HepG2 (cell line): ENCODE results near the gene KCTD1. TPM values are rescaled to one million over a fixed set of nuclear protein-coding genes. Genes with fewer than 3 reads are reported as not detected.

Experiments used
- ATAC-seq: fragments of 200-7000 bp; cut with Tn5 transposase; 3 replicates; pipeline ENCODE4 v1.9.1; 2020; ENCODE audit warnings: mild to moderate bottlenecking, moderate library complexity
- BruUV-seq: library from RNA; stranded (reverse); fragments of 400-500 nt; replicated peaks from 2 replicates; lab custom pipeline; 2021; lab: Mats Ljungman, UMichigan
- CTCF ChIA-PET: fragments of 300-600 bp; formaldehyde crosslinking; extraction: SDS; loops from one replicate; lab custom pipeline; 2021; ENCODE audit warnings: low total read pairs, inconsistent platforms, low intra/inter-chr PET ratio; lab: Yijun Ruan, JAX
- POLR2A ChIA-PET: fragments of 350-600 bp; sonication (Branson Sonifier 250); formaldehyde crosslinking; loops from one replicate; lab custom pipeline; 2020; ENCODE audit warnings: antibody characterized with exemption, inconsistent platforms; lab: Yijun Ruan, JAX
- DNase-seq: peaks from one replicate; pipeline ENCODE4 v3.0.0-alpha.2; 2015; ENCODE audit warnings: low spot score
- FAIRE-seq: peaks from 3 replicates; lab custom pipeline; 2011; peaks lifted over from hg19 to GRCh38; lab: Jason Lieb, UNC
- H2AFZ ChIP-seq: one replicate; pipeline ENCODE4 v1.6.1; 2011; ENCODE audit warnings: low read length, inconsistent platforms
- H3K27ac ChIP-seq: fragments of 300-600 bp; 3 replicates; pipeline ENCODE4 v1.8.0; 2011; ENCODE audit warnings: mixed run types, mild to moderate bottlenecking, mixed read lengths, low read length, inconsistent platforms; ENCODE audit not compliant: insufficient read depth; ENCODE audit errors: extremely low read length
- H3K27me3 ChIP-seq, 2 experiments: fragments of 200-600 bp in 1 of 2; 2 replicates in 1 of 2; 3 replicates in 1 of 2; pipeline versions ENCODE4 v1.6.0 to v1.8.0; 2011; ENCODE audit warnings: low read length in 2 of 2, mild to moderate bottlenecking in 2 of 2, moderate library complexity in 2 of 2, inconsistent platforms in 1 of 2; ENCODE audit not compliant: insufficient read depth in 2 of 2, control insufficient read depth in 1 of 2
- H3K36me3 ChIP-seq, 2 experiments: fragments of 200-600 bp in 1 of 2; replicated peaks in 1 of 2; 2 replicates in 1 of 2; 3 replicates in 1 of 2; pipeline versions ENCODE4 v1.5.1 to v1.8.0; 2011; ENCODE audit warnings: low read length in 2 of 2, inconsistent platforms in 1 of 2; ENCODE audit not compliant: insufficient read depth in 2 of 2, control insufficient read depth in 1 of 2
- H3K4me1 ChIP-seq: 2 replicates; pipeline ENCODE4 v1.5.1; 2012; ENCODE audit warnings: low read length, inconsistent platforms; ENCODE audit not compliant: insufficient read depth
- H3K4me2 ChIP-seq: 2 replicates; pipeline ENCODE4 v1.6.0; 2011; ENCODE audit warnings: low read depth, low read length, inconsistent platforms
- H3K4me3 ChIP-seq, 3 experiments: fragments of 200-600 bp in 1 of 3; sonication (generic), shearing (Covaris generic) in 1 of 3; replicated peaks in 1 of 3; 2 replicates each; pipeline ENCODE4 v1.5.1; 2011 to 2016; ENCODE audit warnings: low read length in 3 of 3, inconsistent platforms in 2 of 3, low read depth in 2 of 3, mild to moderate bottlenecking in 2 of 3, control low read depth in 1 of 3, mixed read lengths in 1 of 3; ENCODE audit not compliant: insufficient read depth in 1 of 3
- H3K79me2 ChIP-seq: one replicate; pipeline ENCODE4 v1.6.1; 2011; ENCODE audit warnings: low read length, inconsistent platforms; ENCODE audit not compliant: insufficient read depth
- H3K9ac ChIP-seq: 2 replicates; pipeline ENCODE4 v1.6.0; 2011; ENCODE audit warnings: mild to moderate bottlenecking, low read depth, low read length, inconsistent platforms; ENCODE audit not compliant: insufficient read depth
- H3K9me3 ChIP-seq: 2 replicates; pipeline ENCODE4 v1.5.1; 2012; ENCODE audit warnings: mild to moderate bottlenecking, low read length
- H4K20me1 ChIP-seq: 2 replicates; pipeline ENCODE4 v1.6.0; 2011; ENCODE audit warnings: inconsistent platforms, mild to moderate bottlenecking, low read length, moderate library complexity; ENCODE audit not compliant: insufficient read depth
- CEBPB ChIP-seq: IDR thresholded peaks from 2 replicates; pipeline ENCODE4 v1.6.1; 2011; ENCODE audit warnings: low read depth, low read length, improper control_type of control experiment, borderline replicate concordance
- GFI1 ChIP-seq: sonication (generic); formaldehyde crosslinking; IDR thresholded peaks from 2 replicates; pipeline ENCODE4 v1.5.0; 2020; ENCODE audit warnings: missing genetic modification reagents, mild to moderate bottlenecking, borderline replicate concordance
- HNF4G ChIP-seq, 2 experiments: sonication (generic) in 1 of 2; formaldehyde crosslinking in 1 of 2; IDR thresholded peaks; 2 replicates each; pipeline versions ENCODE4 v1.4.0 to v1.6.1; 2011 to 2020; ENCODE audit warnings: borderline replicate concordance in 2 of 2, low read depth in 2 of 2, mild to moderate bottlenecking in 2 of 2, low read length in 1 of 2, missing genetic modification reagents in 1 of 2, moderate library complexity in 1 of 2
- MTF1 ChIP-seq: sonication (generic); formaldehyde crosslinking; IDR thresholded peaks from 2 replicates; pipeline ENCODE4 v1.5.0; 2020; ENCODE audit warnings: missing genetic modification reagents
- NR3C1 ChIP-seq: sonication (generic); formaldehyde crosslinking; IDR thresholded peaks from 2 replicates; pipeline ENCODE4 v1.4.0; 2020; ENCODE audit warnings: missing genetic modification reagents
- PITX1 ChIP-seq: sonication (generic); formaldehyde crosslinking; IDR thresholded peaks from 2 replicates; pipeline ENCODE4 v1.5.1; 2020; ENCODE audit warnings: mild to moderate bottlenecking, missing genetic modification reagents
- XBP1 ChIP-seq: sonication (generic); formaldehyde crosslinking; IDR thresholded peaks from 2 replicates; pipeline ENCODE4 v1.5.0; 2020; ENCODE audit warnings: missing genetic modification reagents
- ZBTB7A ChIP-seq: sonication (generic); formaldehyde crosslinking; IDR thresholded peaks from 2 replicates; pipeline ENCODE4 v1.8.0; 2022; ENCODE audit warnings: mild to moderate bottlenecking, missing genetic modification reagents
- ZC3H13 ChIP-seq: sonication (generic); formaldehyde crosslinking; IDR thresholded peaks from 2 replicates; pipeline ENCODE4 v1.8.1; 2023; ENCODE audit warnings: mild to moderate bottlenecking, missing genetic modification reagents, moderate library complexity
- ZNF350 ChIP-seq: sonication (generic); formaldehyde crosslinking; IDR thresholded peaks from 2 replicates; pipeline ENCODE4 v1.4.0; 2020; ENCODE audit warnings: mild to moderate bottlenecking, low read depth, missing genetic modification reagents, borderline replicate concordance
- ZNF446 ChIP-seq: sonication (generic); formaldehyde crosslinking; IDR thresholded peaks from 2 replicates; pipeline ENCODE4 v1.5.0; 2020; ENCODE audit warnings: mild to moderate bottlenecking, missing genetic modification reagents
- ZNF780A ChIP-seq: sonication (generic); formaldehyde crosslinking; IDR thresholded peaks from 2 replicates; pipeline ENCODE4 v1.8.0; 2022; ENCODE audit warnings: mild to moderate bottlenecking, missing genetic modification reagents, moderate library complexity
- ZNF790 ChIP-seq: sonication (generic); formaldehyde crosslinking; IDR thresholded peaks from 2 replicates; pipeline ENCODE4 v1.8.0; 2022; ENCODE audit warnings: missing genetic modification reagents, mild to moderate bottlenecking, borderline replicate concordance
- WGBS: methylation state at CpG from one replicate; pipeline ENCODE4 v1.1.6; 2017; ENCODE audit warnings: low lambda C conversion rate; 5-methylcytosine and 5-hydroxymethylcytosine counted together
- in situ Hi-C: cut with HindIII; loops from 2 replicates; pipeline ENCODE4 v1.10.0; 2017; ENCODE audit warnings: low pct_unique_long_range_greater_than_20kb; ENCODE audit not compliant: extremely low pct_ligation_motif_present
- intact Hi-C: fragments of 100-400 bp; cut with micrococcal nuclease; formaldehyde crosslinking; loops from one replicate; pipeline ENCODE4 v1.10.0; 2022; ENCODE audit not compliant: unreplicated experiment
- polyA plus RNA-seq, 8 experiments: library from polyadenylated mRNA; depleted of rRNA in 3 of 8; stranded (reverse) in 7 of 8; unstranded in 1 of 8; fragments of >200 nt; fragmentation: Illumina TruSeq in 4 of 8; extraction: Trizol in 4 of 8; gene quantifications; 2 replicates each; pipeline versions ENCODE4 v1.2.1 to v1.2.3, GENCODE V29; 2011 to 2016; ENCODE audit warnings: low read depth in 4 of 8, missing spikeins in 1 of 8, mixed read lengths in 1 of 8; ENCODE audit not compliant: insufficient read depth in 1 of 8
- total RNA-seq, 5 experiments: library from RNA; depleted of rRNA; stranded (reverse); fragments of >200 nt; fragmentation: Illumina TruSeq; extraction: Trizol; gene quantifications; 2 replicates each; pipeline ENCODE4 v1.2.3, GENCODE V29; 2016; ENCODE audit warnings: low read depth in 1 of 5
- TF ChIP-seq, protein P1 (sequence below): sonication (generic); formaldehyde crosslinking; IDR thresholded peaks from 2 replicates; pipeline ENCODE4 v1.4.0; 2020; ENCODE audit warnings: mild to moderate bottlenecking, missing genetic modification reagents
- TF ChIP-seq, protein P2 (sequence below): IDR thresholded peaks from 2 replicates; pipeline ENCODE4 v1.6.1; 2018; ENCODE audit warnings: missing genetic modification reagents
- TF ChIP-seq, protein P3 (sequence below): sonication (generic); formaldehyde crosslinking; IDR thresholded peaks from 2 replicates; pipeline ENCODE4 v1.5.0; 2020; ENCODE audit warnings: missing genetic modification reagents

Gene KCTD1
- total and polyA plus RNA-seq, 2 of the 13 experiments (the other 11 are each of a cell fraction or from before 2014, with no cell fraction given) = 2.7 to 6.8 TPM

DNA sequence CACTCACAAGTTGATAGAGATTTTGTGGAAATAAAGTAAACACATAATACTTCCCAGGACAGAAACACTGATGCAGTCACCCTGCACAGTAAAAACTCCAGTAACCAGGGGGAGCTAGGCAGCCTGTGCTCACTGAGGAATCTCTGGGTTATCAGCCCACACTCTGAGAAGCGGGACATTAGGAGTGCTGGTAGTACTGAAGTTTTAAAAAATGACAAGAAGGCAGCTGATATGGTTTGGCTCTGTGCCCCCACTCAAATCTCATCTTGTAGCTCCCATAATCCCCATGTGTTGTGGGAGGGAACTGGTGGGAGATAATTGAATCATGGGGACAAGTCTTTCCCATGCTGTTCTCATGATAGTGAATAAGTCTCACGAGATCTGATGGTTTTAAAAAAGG, 31.4 kb downstream of the KCTD1 start:
- H3K27ac ChIP-seq = no peak overlapping the region
- no peak for TF ChIP-seq ZBTB7A (CRISPR knock-in tag)
- no peaks in the 10 kb centered on the region for H4K20me1 ChIP-seq
- no peaks in the 10 kb centered on the region for H3K36me3 ChIP-seq
- FAIRE-seq = no peak
- intact Hi-C loops = no loop called here
- H3K9me3 ChIP-seq = no peaks in the 10 kb centered on the region
- in situ Hi-C loops = no loop called here
- H3K9ac ChIP-seq = no peak overlapping the region
- no TSS peak for BruUV-seq
- H3K27me3 ChIP-seq = no peaks in the 10 kb centered on the region
- POLR2A ChIA-PET = no interaction called here
- no peak for ATAC-seq
- 97% methylated on average over 2 of the region's 2 CpGs for WGBS
- no peak overlapping the region for H2AFZ ChIP-seq
- H3K4me2 ChIP-seq = no peak overlapping the region
- no peaks in the 10 kb centered on the region for H3K4me1 ChIP-seq
- H3K79me2 ChIP-seq = no peaks in the 10 kb centered on the region
- CTCF ChIA-PET = no interaction called here
- DNase-seq = no peak
- no peak overlapping the region for H3K4me3 ChIP-seq

DNA sequence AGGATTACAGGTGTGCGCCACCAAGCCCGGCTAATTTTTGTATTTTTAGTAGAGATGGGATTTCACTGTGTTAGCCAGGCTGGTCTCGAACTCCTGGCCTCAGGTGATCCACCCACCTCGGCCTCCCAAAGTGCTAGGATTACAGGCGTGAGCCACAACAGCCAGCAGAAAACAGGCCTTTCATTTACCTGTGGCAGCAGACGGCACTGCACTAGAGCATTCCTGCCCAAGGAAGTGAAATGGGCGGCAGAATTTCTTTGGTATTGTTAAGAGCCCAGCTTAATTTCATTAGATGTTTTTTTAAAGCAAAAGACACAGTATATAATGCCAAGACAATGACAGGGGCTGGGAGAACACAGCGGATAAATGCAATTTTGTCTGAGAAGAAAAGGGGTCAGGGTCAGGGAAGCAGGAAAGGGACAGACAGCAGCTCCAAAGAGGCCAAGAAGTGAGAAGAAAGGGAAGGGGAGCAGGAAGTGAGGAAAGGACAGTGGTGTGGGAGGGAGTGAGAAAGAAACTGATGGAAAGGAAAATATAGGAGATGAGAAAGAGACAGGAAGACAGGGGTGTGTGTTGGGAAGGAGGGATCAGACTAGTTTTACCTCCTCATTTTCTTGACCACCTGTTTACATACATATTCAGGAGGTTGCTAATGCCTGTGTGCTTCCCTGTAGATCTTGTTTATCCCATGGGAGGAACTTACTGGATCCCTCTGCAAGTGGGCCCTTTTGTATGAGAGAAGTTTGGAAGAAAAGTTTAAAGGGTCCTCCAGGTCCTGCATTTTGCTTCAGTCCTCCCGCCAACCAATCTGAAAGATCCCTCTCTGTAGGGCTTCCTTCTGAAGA, 32.5 kb downstream of the KCTD1 start:
- Histone ChIP-seq H3K4me3 (no peak overlapping the region), H2AFZ (no peak overlapping the region), H3K9me3 (no peaks in the 10 kb centered on the region), H3K4me1 (no peaks in the 10 kb centered on the region), H3K27me3 (no peaks in the 10 kb centered on the region), H3K9ac (no peak overlapping the region), H3K27ac (no peak overlapping the region), H3K79me2 (no peaks in the 10 kb centered on the region), H3K36me3 (no peaks in the 10 kb centered on the region), H3K4me2 (no peak overlapping the region), H4K20me1 (no peaks in the 10 kb centered on the region)
- intact Hi-C loops (no loop called here), in situ Hi-C loops (no loop called here)
- BruUV-seq = no TSS peak
- no peak for FAIRE-seq
- POLR2A ChIA-PET = no interaction called here
- no peak for ATAC-seq
- WGBS = 97% methylated on average over 9 of the region's 9 CpGs
- CTCF ChIA-PET = no interaction called here
- no peak for DNase-seq
- TF ChIP-seq ZC3H13 (CRISPR knock-in tag) = no peak
- no peak for TF ChIP-seq CEBPB
- TF ChIP-seq XBP1 = no peak
- no peak for TF ChIP-seq ZNF350 (CRISPR knock-in tag)
- TF ChIP-seq ZNF446 (CRISPR knock-in tag) = no peak
- TF ChIP-seq ZNF780A (CRISPR knock-in tag) = no peak
- no peak for TF ChIP-seq NR3C1
- TF ChIP-seq GFI1 (CRISPR knock-in tag) = no peak
- TF ChIP-seq, protein P1, sequence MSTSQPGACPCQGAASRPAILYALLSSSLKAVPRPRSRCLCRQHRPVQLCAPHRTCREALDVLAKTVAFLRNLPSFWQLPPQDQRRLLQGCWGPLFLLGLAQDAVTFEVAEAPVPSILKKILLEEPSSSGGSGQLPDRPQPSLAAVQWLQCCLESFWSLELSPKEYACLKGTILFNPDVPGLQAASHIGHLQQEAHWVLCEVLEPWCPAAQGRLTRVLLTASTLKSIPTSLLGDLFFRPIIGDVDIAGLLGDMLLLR (CRISPR knock-in tag) = no peak
- no peak for TF ChIP-seq MTF1 (CRISPR knock-in tag)
- TF ChIP-seq PITX1 (CRISPR knock-in tag) = no peak
- TF ChIP-seq, protein P2, sequence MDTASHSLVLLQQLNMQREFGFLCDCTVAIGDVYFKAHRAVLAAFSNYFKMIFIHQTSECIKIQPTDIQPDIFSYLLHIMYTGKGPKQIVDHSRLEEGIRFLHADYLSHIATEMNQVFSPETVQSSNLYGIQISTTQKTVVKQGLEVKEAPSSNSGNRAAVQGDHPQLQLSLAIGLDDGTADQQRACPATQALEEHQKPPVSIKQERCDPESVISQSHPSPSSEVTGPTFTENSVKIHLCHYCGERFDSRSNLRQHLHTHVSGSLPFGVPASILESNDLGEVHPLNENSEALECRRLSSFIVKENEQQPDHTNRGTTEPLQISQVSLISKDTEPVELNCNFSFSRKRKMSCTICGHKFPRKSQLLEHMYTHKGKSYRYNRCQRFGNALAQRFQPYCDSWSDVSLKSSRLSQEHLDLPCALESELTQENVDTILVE = no peak
- TF ChIP-seq, protein P3, sequence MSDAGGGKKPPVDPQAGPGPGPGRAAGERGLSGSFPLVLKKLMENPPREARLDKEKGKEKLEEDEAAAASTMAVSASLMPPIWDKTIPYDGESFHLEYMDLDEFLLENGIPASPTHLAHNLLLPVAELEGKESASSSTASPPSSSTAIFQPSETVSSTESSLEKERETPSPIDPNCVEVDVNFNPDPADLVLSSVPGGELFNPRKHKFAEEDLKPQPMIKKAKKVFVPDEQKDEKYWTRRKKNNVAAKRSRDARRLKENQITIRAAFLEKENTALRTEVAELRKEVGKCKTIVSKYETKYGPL (CRISPR knock-in tag) = no peak
- TF ChIP-seq ZNF790 (CRISPR knock-in tag) = no peak
- no peak for TF ChIP-seq HNF4G (IDR thresholded peaks at IDR 0.05; ENCODE audit: borderline replicate concordance, low read depth, low read length)
- TF ChIP-seq HNF4G (CRISPR knock-in tag; IDR thresholded peaks at IDR 0.05; ENCODE audit: borderline replicate concordance, low read depth) = no peak
